Heart left ventricle (tissue), 16 donors: ENCODE measurements around the gene VAMP1. TPM values are rescaled to one million over a fixed set of nuclear protein-coding genes. Genes with fewer than 3 reads are reported as not detected.
"Not testable (repeated sequence)": the region's sequence is repeated elsewhere in the genome, so short reads cannot be mapped to it uniquely, and the experiment has no call there.

Experiments
- ATAC-seq, 4 donors: fragments of 200-7000 bp; cut with Tn5 transposase; one replicate each; pipeline ENCODE4 v1.9.1; 2020 to 2022; ENCODE audit warnings: moderate library complexity in 4 of 4, mild to moderate bottlenecking in 3 of 4, moderate number of reproducible peaks in 1 of 4
- DNase-seq, 5 donors: peaks; one replicate each; pipeline ENCODE4 v3.0.0-alpha.2; 2020
- H3K27ac ChIP-seq, 12 donors: fragments of 200-600 bp; sonication (generic) in 4 of 12; one replicate each; pipeline versions ENCODE4 v1.5.0 to v1.8.0; 2016 to 2022; ENCODE audit warnings: mild to moderate bottlenecking in 2 of 12
- H3K27me3 ChIP-seq, 9 donors: fragments of 200-600 bp; sonication (generic) in 2 of 9; one replicate each; pipeline versions ENCODE4 v1.5.1 to v1.8.0; 2016 to 2022; ENCODE audit warnings: mild to moderate bottlenecking in 3 of 9
- H3K36me3 ChIP-seq, 9 donors: fragments of 200-600 bp; sonication (generic) in 2 of 9; one replicate each; pipeline versions ENCODE4 v1.5.0 to v1.8.0; 2018 to 2022; ENCODE audit warnings: mild to moderate bottlenecking in 2 of 9
- H3K4me1 ChIP-seq, 12 donors: fragments of 200-600 bp; sonication (generic) in 4 of 12; one replicate each; pipeline versions ENCODE4 v1.5.0 to v1.8.0; 2016 to 2022; ENCODE audit warnings: mild to moderate bottlenecking in 3 of 12
- H3K4me3 ChIP-seq, 12 donors: fragments of 200-600 bp; sonication (generic) in 4 of 12; one replicate each; pipeline versions ENCODE4 v1.5.0 to v1.8.0; 2017 to 2022; ENCODE audit warnings: mild to moderate bottlenecking in 9 of 12, moderate library complexity in 4 of 12
- H3K9me3 ChIP-seq, 12 donors: fragments of 200-600 bp; sonication (generic) in 4 of 12; one replicate each; pipeline versions ENCODE4 v1.5.0 to v1.8.0; 2016 to 2022; ENCODE audit warnings: mild to moderate bottlenecking in 1 of 12
- POLR2A ChIP-seq, 2 donors: fragments of 450-650 bp; IDR thresholded peaks; one replicate each; pipeline ENCODE4 v1.6.1; 2017; ENCODE audit warnings: antibody characterized with exemption in 2 of 2, mild to moderate bottlenecking in 2 of 2, moderate library complexity in 2 of 2
- WGBS, 4 donors: extraction: QIAGEN DNeasy Blood & Tissue Kit in 2 of 4; methylation state at CpG; one replicate each; pipeline versions ENCODE4 v1.1.5 to v1.1.7; 2013 to 2018; 5-methylcytosine and 5-hydroxymethylcytosine counted together
- intact Hi-C, 10 donors: fragments of 100-400 bp; cut with DNase I; formaldehyde crosslinking; loops; one replicate each; pipeline versions ENCODE4 v1.11.1 to v1.14.2; 2022
- polyA plus RNA-seq, 2 donors: library from polyadenylated mRNA; stranded (reverse); fragments of 200-250 nt; gene quantifications; one replicate each; pipeline ENCODE4 v1.2.3, GENCODE V29; 2013
- total RNA-seq, 9 donors: library from RNA; depleted of rRNA in 2 of 9; stranded (reverse); fragments of >200 nt in 2 of 9; fragmentation: NEBNext Ultra II Directional in 3 of 9; extraction: Animal tissue kit (Norgen Biotek cat#: 25700) in 3 of 9; gene quantifications; one replicate each; pipeline versions ENCODE4 v1.1.0 to v1.2.4, GENCODE V29; 2016 to 2023
- TF ChIP-seq, protein P1 (sequence below), 12 donors: fragments of 200-600 bp; sonication (generic) in 4 of 12; IDR thresholded peaks; one replicate each; pipeline versions ENCODE4 v1.5.0 to v1.8.0; 2018 to 2022; ENCODE audit warnings: antibody characterized with exemption in 12 of 12, mild to moderate bottlenecking in 5 of 12
- donor health status: ischemic (EF 13 %, LVEDD 7.1; RV severe dilation, severe dysfunction).
- donor health status: healthy with polysubstance abuse.
- donor health status: DM: no; HTN: yes; CAD: no.
- donor health status: DM: no; HTN: no; CAD: no.
- donor health status: ischemic (EF 25% LVEDD 6.9; RV normal size, moderate dysfunction).
- donor health status: ischemic (EF 25% LVEDD 5.7; RV mildly dilated, moderate dysfunction).
- donor health status: healthy.
- donor health status: DM: yes; HTN: yes; CAD: no.
- donor health status: ischemic (EF 35%, LVEDD 5.7; RV mildly dilated, moderate dysfunction).
- donor health status: nonischemic (EF 11% LVEDD 7.7; RV severe dilation, severe dysfunction).
- donor health status: DM: yes; HTN: yes; CAD: no.
- donor health status: PGD.
- donor health status: ischemic (EF 29% LVEDD 5.4; RV normal size, mild dysfunction).
- donor health status: nonischemic (EF 23%, LVEDD 6.1; RV moderate dilation, normal function).

Gene VAMP1
- total and polyA plus RNA-seq, 11 donors: 2.1 to 8.3 (median 3.4) TPM

DNA sequence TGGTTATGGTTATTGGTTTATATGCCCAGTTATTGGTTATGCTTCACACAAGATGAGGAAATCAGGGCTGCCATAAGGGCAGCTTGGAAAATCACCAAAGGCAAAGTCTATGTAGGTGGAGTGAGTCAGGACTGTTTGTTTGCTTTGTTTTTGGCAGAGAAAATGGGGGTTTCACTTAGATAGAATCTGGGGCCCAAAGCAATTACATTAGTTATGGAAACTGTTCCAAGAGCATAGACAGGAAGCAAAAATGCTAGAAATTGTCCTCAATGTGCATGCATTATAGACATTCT, 2.2 kb downstream of the VAMP1 start:
- Histone ChIP-seq H3K27me3 (no peaks in the 10 kb centered on the region), H3K27ac (peak overlapping the region in 1 of 12 donors; percentile 28), H3K9me3 (no peaks in the 10 kb centered on the region), H3K4me3 (no peak overlapping the region), H3K4me1 (peaks cover 0 to 63% (median 19%) of the 10 kb centered on the region in 12 donors), H3K36me3 (peaks cover 0 to 38% (median 26%) of the 10 kb centered on the region in 9 donors)
- no peak for ATAC-seq
- no peak for TF ChIP-seq POLR2A (IDR thresholded peaks at IDR 0.05)
- TF ChIP-seq, protein P1, sequence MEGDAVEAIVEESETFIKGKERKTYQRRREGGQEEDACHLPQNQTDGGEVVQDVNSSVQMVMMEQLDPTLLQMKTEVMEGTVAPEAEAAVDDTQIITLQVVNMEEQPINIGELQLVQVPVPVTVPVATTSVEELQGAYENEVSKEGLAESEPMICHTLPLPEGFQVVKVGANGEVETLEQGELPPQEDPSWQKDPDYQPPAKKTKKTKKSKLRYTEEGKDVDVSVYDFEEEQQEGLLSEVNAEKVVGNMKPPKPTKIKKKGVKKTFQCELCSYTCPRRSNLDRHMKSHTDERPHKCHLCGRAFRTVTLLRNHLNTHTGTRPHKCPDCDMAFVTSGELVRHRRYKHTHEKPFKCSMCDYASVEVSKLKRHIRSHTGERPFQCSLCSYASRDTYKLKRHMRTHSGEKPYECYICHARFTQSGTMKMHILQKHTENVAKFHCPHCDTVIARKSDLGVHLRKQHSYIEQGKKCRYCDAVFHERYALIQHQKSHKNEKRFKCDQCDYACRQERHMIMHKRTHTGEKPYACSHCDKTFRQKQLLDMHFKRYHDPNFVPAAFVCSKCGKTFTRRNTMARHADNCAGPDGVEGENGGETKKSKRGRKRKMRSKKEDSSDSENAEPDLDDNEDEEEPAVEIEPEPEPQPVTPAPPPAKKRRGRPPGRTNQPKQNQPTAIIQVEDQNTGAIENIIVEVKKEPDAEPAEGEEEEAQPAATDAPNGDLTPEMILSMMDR (IDR thresholded peaks at IDR 0.05): no peak
- intact Hi-C loops: loop anchor here in 9 of 10 donors (5.0 to 10.0 kb wide), 4 partner anchors 69 to 143 kb away; no protein-coding TSS in a partner anchor
- no peak for DNase-seq

DNA sequence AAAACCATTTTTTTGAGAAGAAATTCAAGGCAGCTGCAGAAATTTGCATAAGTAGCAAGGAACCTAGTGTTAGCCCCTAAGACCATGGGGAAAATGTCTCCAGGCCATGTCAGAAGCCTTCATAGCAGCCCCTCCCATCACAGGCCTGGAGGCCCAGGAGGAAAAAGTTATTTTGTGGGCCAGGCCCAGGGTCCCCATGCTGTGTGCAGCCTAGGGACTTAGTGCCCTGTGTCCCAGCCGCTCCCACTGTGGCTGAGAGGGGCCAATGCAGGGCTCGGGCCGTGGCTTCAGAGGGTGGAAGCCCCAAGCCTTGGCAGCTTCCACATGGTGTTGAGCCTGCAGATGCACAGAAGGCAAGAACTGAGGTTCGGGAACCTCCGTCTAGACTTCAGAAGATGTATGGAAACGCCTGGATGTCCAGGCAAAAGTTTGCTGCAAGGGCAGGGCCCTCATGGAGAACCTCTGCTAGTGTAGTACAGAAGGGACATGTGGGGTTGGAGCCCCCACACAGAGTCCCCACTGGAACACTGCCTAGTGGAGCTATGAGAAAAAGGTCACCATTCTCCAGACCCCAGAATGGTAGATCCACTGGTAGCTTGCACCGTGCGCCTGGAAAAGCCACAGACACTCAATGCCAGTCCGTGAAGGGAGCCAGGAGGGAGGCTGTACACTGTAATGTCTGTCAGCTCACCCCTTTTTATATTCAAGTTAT, 2.8 kb downstream of the VAMP1 start:
- intact Hi-C loops: loop anchor here in 9 of 10 donors (5.0 to 10.0 kb wide), 4 partner anchors 70 to 143 kb away; no protein-coding TSS in a partner anchor
- not testable (repeated sequence) for H3K4me3 ChIP-seq, H3K27me3 ChIP-seq, ATAC-seq, DNase-seq, H3K9me3 ChIP-seq
- H3K36me3 ChIP-seq: peaks cover 0 to 43% (median 31%) of the 10 kb centered on the region in 9 donors
- peak overlapping the region in 1 of 12 donors; percentile 4 for H3K27ac ChIP-seq
- H3K4me1 ChIP-seq: peaks cover 0 to 68% (median 19%) of the 10 kb centered on the region in 12 donors
- WGBS, 4 donors: 96 to 99% (median 98%) methylated on average over 9 of the region's 9 CpGs

DNA sequence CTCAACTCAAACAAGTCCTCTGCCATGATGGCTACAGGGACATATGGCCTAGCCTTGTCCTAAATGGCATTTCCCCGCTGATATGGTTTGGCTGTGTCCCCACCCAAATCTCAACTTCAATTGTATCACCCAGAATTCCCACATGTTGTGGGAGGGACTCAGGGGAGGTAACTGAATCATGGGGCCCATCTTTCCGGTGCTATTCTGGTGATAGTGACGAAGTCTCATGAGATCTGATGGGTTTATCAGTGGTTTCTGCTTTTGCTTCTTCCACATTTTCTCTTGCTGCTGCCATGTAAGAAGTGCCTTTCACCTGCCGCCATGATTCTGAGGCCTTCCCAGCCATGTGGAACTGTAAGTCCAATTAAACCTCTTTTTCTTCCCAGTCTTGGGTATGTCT, 3.7 kb downstream of the VAMP1 start:
- peaks cover 0 to 78% (median 24%) of the 10 kb centered on the region in 12 donors for H3K4me1 ChIP-seq
- ATAC-seq, DNase-seq, H3K27me3 ChIP-seq, H3K4me3 ChIP-seq, H3K27ac ChIP-seq, H3K9me3 ChIP-seq: not testable (repeated sequence)
- intact Hi-C loops: loop anchor here in 9 of 10 donors (5.0 to 10.0 kb wide), 4 partner anchors 71 to 142 kb away; no protein-coding TSS in a partner anchor
- H3K36me3 ChIP-seq: peaks cover 0 to 51% (median 41%) of the 10 kb centered on the region in 9 donors
- WGBS, 4 donors: 80 to 94% (median 87%) methylated on average over 4 of the region's 4 CpGs

DNA sequence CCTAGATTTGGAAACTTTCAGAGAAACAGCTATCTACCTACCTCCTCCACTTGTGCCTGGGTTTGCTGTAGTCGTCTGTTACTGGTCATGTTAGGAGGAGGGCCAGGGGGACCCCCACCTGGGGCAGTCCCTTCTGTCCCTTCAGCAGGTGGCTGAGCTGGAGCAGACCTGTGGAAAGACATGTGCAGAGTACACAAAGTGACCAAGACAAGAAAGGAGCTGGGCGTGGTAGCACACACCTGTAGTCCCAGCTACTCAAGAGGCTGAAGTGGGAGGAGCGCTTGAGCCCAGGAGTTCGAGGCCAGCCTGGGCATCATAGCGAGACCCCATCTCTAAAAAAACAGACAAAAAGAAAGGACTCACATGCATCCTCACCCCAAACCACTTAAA, 4.3 kb downstream of the VAMP1 start:
- intact Hi-C loops: loop anchor here in 9 of 10 donors (5.0 to 10.0 kb wide), 4 partner anchors 71 to 141 kb away; no protein-coding TSS in a partner anchor
- H3K36me3 ChIP-seq: peaks cover 0 to 56% (median 47%) of the 10 kb centered on the region in 9 donors
- no peak overlapping the region for H3K4me3 ChIP-seq
- TF ChIP-seq POLR2A (IDR thresholded peaks at IDR 0.05): no peak
- TF ChIP-seq, protein P1 (IDR thresholded peaks at IDR 0.05): no peak
- no peak for ATAC-seq
- no peaks in the 10 kb centered on the region for H3K27me3 ChIP-seq
- no peak for DNase-seq
- WGBS, 4 donors: 91 to 100% (median 93%) methylated on average over 5 of the region's 5 CpGs
- H3K27ac ChIP-seq: no peak overlapping the region
- H3K9me3 ChIP-seq: no peaks in the 10 kb centered on the region
- H3K4me1 ChIP-seq: peaks cover 0 to 80% (median 27%) of the 10 kb centered on the region in 12 donors

DNA sequence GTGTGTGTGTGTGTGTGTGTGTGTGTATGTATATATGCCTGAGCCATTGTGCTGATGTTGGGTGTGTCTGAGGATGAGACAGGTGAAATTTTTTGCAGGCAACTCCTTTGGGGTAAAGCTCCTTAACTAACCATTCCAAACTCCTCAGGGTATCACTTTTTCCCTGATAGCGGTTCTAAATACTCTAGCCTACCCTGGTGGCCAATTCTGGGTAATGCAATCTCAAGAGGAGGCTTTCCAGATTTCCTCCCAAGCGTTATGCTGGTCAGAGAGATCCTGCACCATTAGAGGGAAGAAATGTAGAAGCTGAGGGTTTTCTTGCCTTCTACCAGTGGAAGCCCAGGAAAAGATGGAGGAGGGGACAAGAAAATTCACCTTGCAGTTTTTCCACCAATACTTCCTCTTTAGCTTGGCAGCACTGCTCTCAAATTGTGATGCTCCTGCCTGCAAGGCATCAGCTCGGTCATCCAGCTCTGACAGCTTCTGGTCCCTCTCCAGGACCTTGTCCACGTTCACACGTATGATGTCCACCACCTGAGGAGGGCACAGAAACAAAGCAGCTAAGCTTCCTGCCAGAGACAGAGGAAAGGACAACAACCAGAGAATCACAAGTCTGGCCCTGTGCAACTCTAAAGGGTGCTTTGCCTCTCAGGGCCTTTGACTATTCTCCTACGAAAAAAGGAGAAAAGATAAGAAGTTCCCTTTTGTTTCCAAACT, 4.9 kb downstream of the VAMP1 start:
- Histone ChIP-seq H3K36me3 (peaks cover 0 to 60% (median 52%) of the 10 kb centered on the region in 9 donors), H3K4me1 (peaks cover 0 to 83% (median 31%) of the 10 kb centered on the region in 12 donors)

More for the DNA sequence above, 4.9 kb downstream of the VAMP1 start:
- Histone ChIP-seq H3K27me3 (no peaks in the 10 kb centered on the region), H3K27ac (no peak overlapping the region), H3K4me3 (no peak overlapping the region), H3K9me3 (no peaks in the 10 kb centered on the region)
- TF ChIP-seq, protein P1 (IDR thresholded peaks at IDR 0.05): peak; percentile 72 to 87 (median 82)
- TF ChIP-seq POLR2A (IDR thresholded peaks at IDR 0.05): no peak
- intact Hi-C loops: loop anchor here in 9 of 10 donors (1.0 to 10.0 kb wide), 7 partner anchors 41 to 141 kb away; no protein-coding TSS in a partner anchor
- DNase-seq: peak in 2 of 5 donors; percentile 53 to 56
- WGBS, 4 donors: 24 to 36% (median 33%) methylated on average over 6 of the region's 6 CpGs
- ATAC-seq: peak in 3 of 4 donors; percentile 15 to 52 (median 39)
